Colonic mucosa (tissue), 4 donors: ENCODE results near the gene CD99. TPM values are rescaled to one million over a fixed set of nuclear protein-coding genes. Genes with fewer than 3 reads are reported as not detected.

Experiments used
- DNase-seq: peaks from one replicate; pipeline ENCODE4 v3.0.0-alpha.2; 2020
- H3K27ac ChIP-seq: fragments of 200-600 bp; one replicate; pipeline ENCODE4 v1.8.0; 2021
- H3K27me3 ChIP-seq: fragments of 200-600 bp; one replicate; pipeline ENCODE4 v1.8.0; 2021
- H3K36me3 ChIP-seq: fragments of 200-600 bp; one replicate; pipeline ENCODE4 v1.8.0; 2021
- H3K4me1 ChIP-seq: fragments of 200-600 bp; one replicate; pipeline ENCODE4 v1.8.0; 2021; ENCODE audit warnings: mild to moderate bottlenecking
- H3K4me3 ChIP-seq: fragments of 200-600 bp; one replicate; pipeline ENCODE4 v1.8.0; 2021
- H3K9ac ChIP-seq, 2 donors: one replicate each; pipeline ENCODE4 v1.7.0; 2013; ENCODE audit warnings: control low read depth in 2 of 2, low read depth in 2 of 2, low read length in 2 of 2
- H3K9me3 ChIP-seq: fragments of 200-600 bp; one replicate; pipeline ENCODE4 v1.8.0; 2021
- intact Hi-C: fragments of 100-400 bp; cut with DNase I; formaldehyde crosslinking; loops from one replicate; pipeline ENCODE4 v1.14.1; 2022
- total RNA-seq, 2 donors: library from RNA; stranded (reverse); fragmentation: NEBNext Ultra II Directional in 1 of 2; extraction: Animal tissue kit (Norgen Biotek cat#: 25700) in 1 of 2; gene quantifications; one replicate each; pipeline ENCODE4 v1.2.1, GENCODE V29; 2021
- TF ChIP-seq, protein P1 (sequence below): fragments of 200-600 bp; IDR thresholded peaks from one replicate; pipeline ENCODE4 v1.8.0; 2022; ENCODE audit warnings: antibody characterized with exemption, mild to moderate bottlenecking
- donor health status: healthy.
- donor health status: DM: no; HTN: no; CAD: no.
- donor health status: DM: no; HTN: no; CAD: no.

The CD99 gene
- total RNA-seq, 2 donors from 2014 or later: 168 to 202 TPM

- DNase-seq: peak; percentile 66
- Histone ChIP-seq H3K27me3 (no peaks in the 10 kb centered on the region), H3K27ac (peak overlapping the region; percentile 20), H3K9me3 (no peaks in the 10 kb centered on the region), H3K36me3 (no peaks in the 10 kb centered on the region), H3K4me3 (no peak overlapping the region), H3K9ac (no peak overlapping the region), H3K4me1 (peaks cover 3% of the 10 kb centered on the region)
- intact Hi-C loops: loop anchor here (5.0 kb wide), 1 partner anchor 108 kb away; no protein-coding TSS in a partner anchor
- TF ChIP-seq, protein P1, sequence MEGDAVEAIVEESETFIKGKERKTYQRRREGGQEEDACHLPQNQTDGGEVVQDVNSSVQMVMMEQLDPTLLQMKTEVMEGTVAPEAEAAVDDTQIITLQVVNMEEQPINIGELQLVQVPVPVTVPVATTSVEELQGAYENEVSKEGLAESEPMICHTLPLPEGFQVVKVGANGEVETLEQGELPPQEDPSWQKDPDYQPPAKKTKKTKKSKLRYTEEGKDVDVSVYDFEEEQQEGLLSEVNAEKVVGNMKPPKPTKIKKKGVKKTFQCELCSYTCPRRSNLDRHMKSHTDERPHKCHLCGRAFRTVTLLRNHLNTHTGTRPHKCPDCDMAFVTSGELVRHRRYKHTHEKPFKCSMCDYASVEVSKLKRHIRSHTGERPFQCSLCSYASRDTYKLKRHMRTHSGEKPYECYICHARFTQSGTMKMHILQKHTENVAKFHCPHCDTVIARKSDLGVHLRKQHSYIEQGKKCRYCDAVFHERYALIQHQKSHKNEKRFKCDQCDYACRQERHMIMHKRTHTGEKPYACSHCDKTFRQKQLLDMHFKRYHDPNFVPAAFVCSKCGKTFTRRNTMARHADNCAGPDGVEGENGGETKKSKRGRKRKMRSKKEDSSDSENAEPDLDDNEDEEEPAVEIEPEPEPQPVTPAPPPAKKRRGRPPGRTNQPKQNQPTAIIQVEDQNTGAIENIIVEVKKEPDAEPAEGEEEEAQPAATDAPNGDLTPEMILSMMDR: peak; percentile 45
These were observed 12.9 kb downstream of the CD99 start for GRCh38 chrX:2703991-2704369.

DNA sequence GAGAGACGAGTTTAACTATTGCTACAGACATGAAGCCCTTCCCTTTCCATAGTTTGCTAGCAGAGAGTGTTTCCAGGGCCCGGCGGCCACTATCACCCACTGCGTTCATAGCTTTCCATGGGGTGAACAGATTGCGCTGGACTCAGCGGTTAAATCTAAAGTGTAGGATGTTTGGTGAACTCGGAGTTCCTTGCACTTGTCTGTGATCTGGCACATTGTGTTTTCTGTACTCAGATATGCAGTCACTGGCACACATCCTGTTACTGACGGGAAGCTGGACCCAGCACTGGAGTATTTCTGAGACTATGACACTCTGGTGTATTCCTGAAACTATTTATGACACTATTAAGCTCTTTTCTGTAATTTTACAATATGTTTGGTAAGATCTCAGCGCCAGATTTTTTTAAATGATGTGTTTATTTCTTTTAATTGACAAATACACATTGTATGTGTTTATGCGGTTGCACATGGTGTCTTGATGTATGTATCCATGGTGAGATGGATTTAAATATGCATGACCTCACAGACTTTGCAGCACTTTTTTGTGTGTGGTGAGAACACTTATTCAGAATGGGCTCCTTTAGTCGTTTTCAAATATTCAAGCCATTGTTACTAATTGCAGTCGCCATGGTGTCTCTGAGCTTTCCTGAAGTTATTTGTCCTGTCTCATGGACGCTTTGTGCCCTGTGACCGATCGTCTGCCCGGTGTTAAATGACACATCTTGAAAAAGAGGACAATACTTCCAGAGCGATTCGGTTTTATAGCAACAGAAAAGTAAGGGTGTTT, 14.1 kb downstream of the CD99 start:
- TF ChIP-seq, protein P1: no peak
- no peak overlapping the region for H3K9ac ChIP-seq
- no peaks in the 10 kb centered on the region for H3K27me3 ChIP-seq
- no peak for DNase-seq
- H3K27ac ChIP-seq: no peak overlapping the region
- peaks cover 8% of the 10 kb centered on the region for H3K4me1 ChIP-seq
- no peaks in the 10 kb centered on the region for H3K36me3 ChIP-seq
- H3K9me3 ChIP-seq: no peaks in the 10 kb centered on the region
- intact Hi-C loops: no loop called here
- H3K4me3 ChIP-seq: no peak overlapping the region

DNA sequence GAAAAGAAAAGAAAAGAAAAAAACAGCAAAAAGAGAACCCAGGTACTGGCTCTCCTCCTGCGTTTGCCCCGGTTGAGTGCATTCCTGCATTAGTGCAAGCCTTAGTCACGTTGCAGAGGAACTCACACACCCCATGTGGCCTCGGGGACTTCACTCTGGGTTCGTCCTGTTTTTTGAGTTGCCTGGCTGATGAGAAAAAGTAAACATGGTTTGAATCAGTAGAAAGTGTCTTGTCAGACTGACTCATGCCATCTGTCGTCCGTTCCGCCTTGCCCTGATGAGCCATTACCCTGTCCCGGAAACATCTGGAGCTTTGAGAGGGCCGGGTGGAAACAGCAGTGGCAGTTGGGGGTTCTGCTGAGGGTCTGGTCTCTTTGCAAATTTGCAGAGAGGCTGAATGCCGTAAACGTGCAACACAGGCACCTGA, 16.3 kb downstream of the CD99 start:
- no peak overlapping the region for H3K27ac ChIP-seq
- H3K4me3 ChIP-seq: no peak overlapping the region
- TF ChIP-seq, protein P1: no peak
- peaks cover 8% of the 10 kb centered on the region for H3K4me1 ChIP-seq
- no peaks in the 10 kb centered on the region for H3K36me3 ChIP-seq
- H3K9ac ChIP-seq: no peak overlapping the region
- no peaks in the 10 kb centered on the region for H3K9me3 ChIP-seq
- H3K27me3 ChIP-seq: no peaks in the 10 kb centered on the region
- intact Hi-C loops: no loop called here
- DNase-seq: peak; percentile 47

DNA sequence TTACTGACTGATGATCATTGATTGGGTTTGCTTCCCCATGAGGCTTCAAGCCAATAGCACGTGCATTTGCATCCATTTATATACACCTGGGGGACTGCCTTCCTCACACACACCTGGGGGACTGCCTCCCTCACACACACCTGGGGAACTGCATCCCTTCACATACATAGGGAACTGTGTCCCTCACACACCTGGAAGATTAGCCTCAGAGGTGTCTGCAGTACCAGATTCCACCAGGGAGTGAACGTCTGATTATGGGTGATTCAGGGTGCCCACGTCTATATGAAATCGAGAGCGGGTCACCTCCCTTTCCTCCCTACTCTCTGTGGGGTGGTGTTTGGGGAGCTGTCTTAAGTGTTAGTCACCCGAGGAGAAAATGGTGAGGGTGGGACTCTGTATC, 16.9 kb downstream of the CD99 start:
- H3K9me3 ChIP-seq: no peaks in the 10 kb centered on the region
- H3K27me3 ChIP-seq: no peaks in the 10 kb centered on the region
- no peak for DNase-seq
- TF ChIP-seq, protein P1: no peak
- intact Hi-C loops: no loop called here
- H3K27ac ChIP-seq: no peak overlapping the region
- H3K4me1 ChIP-seq: peaks cover 8% of the 10 kb centered on the region
- no peaks in the 10 kb centered on the region for H3K36me3 ChIP-seq
- no peak overlapping the region for H3K4me3 ChIP-seq
- H3K9ac ChIP-seq: no peak overlapping the region

DNA sequence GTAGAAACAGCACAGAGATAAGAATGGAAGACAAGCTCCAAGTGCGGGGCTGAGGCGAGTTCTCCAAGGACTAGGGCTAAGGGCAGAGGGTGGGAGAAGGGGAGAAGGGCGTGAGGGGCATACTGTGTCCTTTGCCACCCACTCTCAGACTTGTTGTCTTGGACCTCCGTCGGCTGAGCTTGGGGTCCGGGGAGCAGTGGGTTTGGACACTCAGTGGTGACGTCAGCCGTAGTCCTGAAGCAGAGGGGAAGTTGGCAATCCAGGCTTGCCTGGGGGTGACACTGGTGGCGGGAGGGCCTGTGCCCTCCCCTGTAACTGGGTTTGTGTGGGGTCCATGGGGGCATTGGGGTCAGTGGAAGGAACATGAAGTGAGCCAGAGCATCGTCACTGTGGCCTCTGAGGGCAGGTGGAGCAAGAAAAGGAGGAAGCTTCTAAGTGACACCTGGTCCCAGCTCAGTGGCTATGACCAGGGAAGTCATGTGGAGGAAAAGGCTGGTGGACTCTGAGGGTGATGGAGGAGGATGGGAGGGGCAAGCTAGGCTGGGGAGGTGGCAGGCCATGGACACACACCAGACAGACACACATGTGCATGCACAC, 17.6 kb downstream of the CD99 start:
- no peak for DNase-seq
- no peaks in the 10 kb centered on the region for H3K36me3 ChIP-seq
- no peak overlapping the region for H3K9ac ChIP-seq
- H3K4me1 ChIP-seq: peaks cover 7% of the 10 kb centered on the region
- TF ChIP-seq, protein P1: no peak
- H3K27ac ChIP-seq: no peak overlapping the region
- H3K9me3 ChIP-seq: no peaks in the 10 kb centered on the region
- intact Hi-C loops: no loop called here
- H3K27me3 ChIP-seq: no peaks in the 10 kb centered on the region
- no peak overlapping the region for H3K4me3 ChIP-seq
